Type B pancreatic cell (in vitro differentiated cells): ENCODE results near the gene NANOS2. TPM values are rescaled to one million over a fixed set of nuclear protein-coding genes. Genes with fewer than 3 reads are reported as not detected.
A peak's percentile ranks its signal among the peaks of the same experiment; 100 is the strongest.

Experiments
- DNase-seq: peaks from one replicate; pipeline ENCODE4 v3.0.0; 2021; ENCODE audit warnings: mixed read lengths; ENCODE audit not compliant: unreplicated experiment; ENCODE audit errors: extremely low spot score
- H3K27ac Mint-ChIP-seq: 2 replicates; pipeline ENCODE4 v1.8.0; 2021; ENCODE audit warnings: mild to moderate bottlenecking, mixed read lengths
- H3K27me3 Mint-ChIP-seq: 2 replicates; pipeline ENCODE4 v1.8.0; 2021; ENCODE audit warnings: mixed read lengths
- H3K36me3 Mint-ChIP-seq: 2 replicates; pipeline ENCODE4 v1.8.0; 2021; ENCODE audit warnings: mixed read lengths
- H3K4me1 Mint-ChIP-seq: one replicate; pipeline ENCODE4 v1.8.0; 2021; ENCODE audit warnings: mixed read lengths; ENCODE audit not compliant: unreplicated experiment
- H3K4me3 Mint-ChIP-seq: 2 replicates; pipeline ENCODE4 v1.8.0; 2021; ENCODE audit warnings: mild to moderate bottlenecking, mixed read lengths
- H3K9me3 Mint-ChIP-seq: 2 replicates; pipeline ENCODE4 v1.8.0; 2021; ENCODE audit warnings: mixed read lengths
- total RNA-seq: library from RNA; stranded (reverse); gene quantifications from 2 replicates; pipeline ENCODE4 v1.2.1, GENCODE V29; 2021; ENCODE audit warnings: low replicate concordance
- TF ChIP-seq, protein P1 (sequence below): fragments of 200-600 bp; sonication (generic); conservative IDR thresholded peaks from 2 replicates; pipeline ENCODE4 v1.5.0; 2021; ENCODE audit warnings: antibody characterized with exemption, mild to moderate bottlenecking

NANOS2 gene
- total RNA-seq, 1 donor from 2014 or later, result not detected

DNA sequence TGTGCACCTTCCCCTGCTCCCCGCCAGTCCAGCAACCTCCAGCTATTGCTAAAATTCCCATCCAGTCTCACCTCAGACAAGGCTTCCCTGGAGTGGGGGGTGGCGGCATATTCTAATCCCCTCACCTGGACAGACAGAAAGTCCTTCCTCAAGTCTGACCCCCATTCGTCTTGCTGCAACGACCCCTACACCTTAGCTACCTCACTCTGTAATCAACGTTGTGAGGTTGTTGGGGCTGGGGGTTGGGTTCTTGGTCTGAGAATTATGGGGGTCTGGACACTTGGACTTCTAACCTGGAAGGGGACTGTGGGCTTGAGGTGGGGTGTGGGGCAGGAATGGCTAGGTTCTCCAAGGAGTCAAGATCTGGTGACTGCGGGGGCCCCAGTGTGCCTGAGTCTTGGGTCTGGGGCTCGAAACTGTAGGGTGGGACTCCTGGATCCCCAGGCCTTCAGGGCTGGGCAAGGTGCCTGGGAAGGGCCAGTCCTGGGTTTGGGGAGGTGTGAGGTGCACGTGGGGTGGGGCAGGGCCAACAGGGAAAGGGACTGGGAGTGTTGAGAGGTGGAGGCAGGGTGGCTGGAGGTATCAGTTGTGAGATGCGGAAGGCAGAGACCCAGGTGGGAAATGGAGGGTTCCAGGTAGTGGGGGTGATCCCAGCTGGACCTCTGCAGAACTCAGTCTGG lies 49.2 kb downstream of the NANOS2 start:
- H3K9me3 Mint-ChIP-seq, result no peaks in the 10 kb centered on the region
- no peak overlapping the region for H3K27ac Mint-ChIP-seq
- DNase-seq, result no peak
- no peaks in the 10 kb centered on the region for H3K36me3 Mint-ChIP-seq
- H3K4me3 Mint-ChIP-seq, result peak overlapping the region; percentile 84
- H3K27me3 Mint-ChIP-seq, result peaks cover 54% of the 10 kb centered on the region
- peaks cover 8% of the 10 kb centered on the region for H3K4me1 Mint-ChIP-seq
- TF ChIP-seq, protein P1, sequence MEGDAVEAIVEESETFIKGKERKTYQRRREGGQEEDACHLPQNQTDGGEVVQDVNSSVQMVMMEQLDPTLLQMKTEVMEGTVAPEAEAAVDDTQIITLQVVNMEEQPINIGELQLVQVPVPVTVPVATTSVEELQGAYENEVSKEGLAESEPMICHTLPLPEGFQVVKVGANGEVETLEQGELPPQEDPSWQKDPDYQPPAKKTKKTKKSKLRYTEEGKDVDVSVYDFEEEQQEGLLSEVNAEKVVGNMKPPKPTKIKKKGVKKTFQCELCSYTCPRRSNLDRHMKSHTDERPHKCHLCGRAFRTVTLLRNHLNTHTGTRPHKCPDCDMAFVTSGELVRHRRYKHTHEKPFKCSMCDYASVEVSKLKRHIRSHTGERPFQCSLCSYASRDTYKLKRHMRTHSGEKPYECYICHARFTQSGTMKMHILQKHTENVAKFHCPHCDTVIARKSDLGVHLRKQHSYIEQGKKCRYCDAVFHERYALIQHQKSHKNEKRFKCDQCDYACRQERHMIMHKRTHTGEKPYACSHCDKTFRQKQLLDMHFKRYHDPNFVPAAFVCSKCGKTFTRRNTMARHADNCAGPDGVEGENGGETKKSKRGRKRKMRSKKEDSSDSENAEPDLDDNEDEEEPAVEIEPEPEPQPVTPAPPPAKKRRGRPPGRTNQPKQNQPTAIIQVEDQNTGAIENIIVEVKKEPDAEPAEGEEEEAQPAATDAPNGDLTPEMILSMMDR, result no peak

DNA sequence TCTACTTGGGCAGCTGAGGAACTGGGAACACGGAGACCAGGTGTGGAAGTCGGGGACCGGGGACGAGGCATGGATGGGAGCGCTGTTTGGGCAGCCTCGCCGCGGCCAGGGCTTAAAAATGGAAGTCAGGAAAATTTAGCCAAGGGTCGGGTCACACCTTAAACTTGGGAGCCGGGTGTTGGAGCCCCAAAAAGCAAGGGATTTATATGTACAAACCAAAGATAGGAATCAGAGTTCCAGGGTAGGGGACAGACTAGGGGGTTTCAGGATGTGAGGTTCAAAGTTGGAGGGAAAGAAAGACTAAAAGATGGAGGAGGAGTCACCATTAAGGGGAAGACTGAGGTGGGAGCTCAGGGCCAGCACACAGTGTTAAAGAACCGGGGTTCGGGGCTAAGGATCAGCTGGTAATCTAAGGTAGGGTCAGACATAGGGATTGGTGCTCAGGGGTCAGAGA lies 49.9 kb downstream of the NANOS2 start:
- no peak for DNase-seq
- no peaks in the 10 kb centered on the region for H3K9me3 Mint-ChIP-seq
- TF ChIP-seq, protein P1, result no peak
- H3K4me3 Mint-ChIP-seq, result peak overlapping the region; percentile 84
- peak overlapping the region; percentile 59 for H3K27ac Mint-ChIP-seq
- H3K36me3 Mint-ChIP-seq, result no peaks in the 10 kb centered on the region
- peaks cover 54% of the 10 kb centered on the region for H3K27me3 Mint-ChIP-seq
- peaks cover 8% of the 10 kb centered on the region for H3K4me1 Mint-ChIP-seq

DNA sequence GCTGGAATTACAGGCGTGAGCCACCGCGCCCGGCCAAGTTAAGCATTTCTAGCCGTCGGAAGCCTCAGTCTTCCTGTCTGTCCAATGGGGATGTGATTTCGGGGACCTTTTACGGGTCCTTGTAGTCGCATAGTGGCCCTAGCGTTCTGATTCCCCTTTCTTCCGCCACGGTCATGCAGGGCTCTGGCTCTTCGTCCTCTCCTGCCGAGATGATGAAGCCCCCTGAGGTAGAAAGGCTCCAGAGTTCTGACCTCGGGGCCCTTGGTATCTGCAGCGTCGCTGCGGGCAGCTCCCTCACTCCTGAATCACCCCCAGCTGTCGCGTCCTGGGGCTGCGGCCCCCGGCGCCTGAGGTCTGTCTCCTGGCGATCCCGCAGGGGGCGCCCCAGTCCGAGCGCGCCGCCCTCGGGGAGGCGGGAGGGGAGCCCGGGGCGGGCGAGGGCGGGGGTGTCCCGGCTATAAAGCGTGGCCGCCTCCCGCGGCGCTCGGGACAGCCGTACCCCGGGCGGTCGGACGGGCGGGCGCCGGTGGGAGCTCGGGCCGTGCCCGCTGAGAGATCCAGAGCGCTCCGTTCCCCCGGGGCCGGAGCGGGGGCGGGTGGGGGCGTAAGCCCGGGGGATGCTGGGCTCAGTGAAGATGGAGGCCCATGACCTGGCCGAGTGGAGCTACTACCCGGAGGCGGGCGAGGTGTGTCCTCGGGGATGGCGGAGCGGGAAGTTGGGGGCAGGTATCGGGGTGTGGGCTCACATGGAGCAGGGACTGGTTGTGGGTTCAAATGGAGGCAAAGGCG lies 50.5 kb downstream of the NANOS2 start, which contains the start of gene FOXA3:
TSS of gene FOXA3 (plus strand) at position 487 of the 789 bp plus-strand sequence. CDS start at position 618, 131 bp downstream.
- TF ChIP-seq, protein P1, result peak; percentile 70
- DNase-seq, result peak; percentile 73
- H3K9me3 Mint-ChIP-seq, result no peaks in the 10 kb centered on the region
- H3K27me3 Mint-ChIP-seq, result peaks cover 54% of the 10 kb centered on the region
- H3K36me3 Mint-ChIP-seq, result no peaks in the 10 kb centered on the region
- H3K4me1 Mint-ChIP-seq, result peaks cover 8% of the 10 kb centered on the region
- H3K27ac Mint-ChIP-seq, result peak within 1 kb of the TSS; percentile 93
- H3K4me3 Mint-ChIP-seq, result peak within 1 kb of the TSS; percentile 97

DNA sequence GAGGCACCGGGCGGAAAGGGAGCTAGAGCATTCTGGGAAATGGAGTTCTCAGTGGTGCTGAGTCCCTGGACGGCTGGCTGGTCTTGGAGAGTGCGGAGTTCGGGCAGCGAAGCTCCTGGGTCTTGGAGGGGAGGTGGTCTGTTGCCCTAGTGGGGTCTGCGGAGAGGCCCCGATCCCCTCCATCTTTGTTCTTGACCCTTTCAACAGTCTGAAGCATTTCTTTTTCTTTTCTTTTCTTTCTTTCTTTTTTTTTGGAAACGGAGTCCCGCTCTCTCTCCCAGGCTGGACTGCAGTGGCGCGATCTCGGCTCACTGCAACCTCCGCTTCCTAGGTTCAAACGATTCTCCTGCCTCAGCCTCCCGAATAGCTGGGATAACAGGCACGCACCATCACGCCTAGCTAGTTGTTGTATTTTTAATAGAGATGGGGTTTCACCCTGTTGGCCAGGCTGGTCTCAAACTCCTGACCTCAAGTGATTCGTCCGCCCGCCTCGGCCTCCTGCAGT lies 51.2 kb downstream of the NANOS2 start:
- Mint-ChIP-seq H3K9me3 (no peaks in the 10 kb centered on the region), H3K27me3 (peaks cover 54% of the 10 kb centered on the region), H3K27ac (peak overlapping the region; percentile 93), H3K4me1 (peaks cover 8% of the 10 kb centered on the region), H3K4me3 (peak overlapping the region; percentile 97), H3K36me3 (no peaks in the 10 kb centered on the region)
- DNase-seq, result no peak
- TF ChIP-seq, protein P1, result no peak

Other genes with a start within 250 kb of the NANOS2 start
- gene GIPR, start 246.6 kb downstream of the NANOS2 start, total RNA-seq, result 8.0 and 9.1 TPM in 2 replicates
- gene SNRPD2, start 222.8 kb downstream of the NANOS2 start, total RNA-seq, result 397 and 471 TPM in 2 replicates
- 8.2 and 9.4 TPM in 2 replicates for gene QPCTL, start 222.1 kb downstream of the NANOS2 start, total RNA-seq
- 27.8 and 37.5 TPM in 2 replicates for gene FBXO46, start 183.9 kb downstream of the NANOS2 start, total RNA-seq
- not detected in 2 replicates for gene MEIOSIN, start 181.3 kb downstream of the NANOS2 start, total RNA-seq
- 19.7 and 38.0 TPM in 2 replicates for gene SIX5, start 145.5 kb downstream of the NANOS2 start, total RNA-seq
- 42.5 and 97.7 TPM in 2 replicates for gene DMPK, start 132.3 kb downstream of the NANOS2 start, total RNA-seq
- 56.3 and 94.0 TPM in 2 replicates for gene DMWD, start 121.9 kb downstream of the NANOS2 start, total RNA-seq
- gene RSPH6A, start 99.5 kb downstream of the NANOS2 start, total RNA-seq, result 0.19 and 0.26 TPM in 2 replicates
- 66.7 and 93.0 TPM in 2 replicates for gene SYMPK, start 51.6 kb downstream of the NANOS2 start, total RNA-seq
- 3.3 and 5.0 TPM in 2 replicates for gene FOXA3, start 50.5 kb downstream of the NANOS2 start, total RNA-seq
- gene IRF2BP1, start 28.6 kb downstream of the NANOS2 start, total RNA-seq, result 25.5 and 32.2 TPM in 2 replicates
- gene MYPOP, start 12.2 kb downstream of the NANOS2 start, total RNA-seq, result 8.0 and 8.5 TPM in 2 replicates
- 0.17 and 5.0 TPM in 2 replicates for gene NOVA2, start 59.1 kb upstream of the NANOS2 start, total RNA-seq
- 16.9 and 19.4 TPM in 2 replicates for gene CCDC61, start 80.7 kb upstream of the NANOS2 start, total RNA-seq
- not detected in 2 replicates for gene PGLYRP1, start 108.3 kb upstream of the NANOS2 start, total RNA-seq
- gene IGFL4, start 126.2 kb upstream of the NANOS2 start, total RNA-seq, result 1.3 and 3.3 TPM in 2 replicates
- gene IGFL3, start 209.9 kb upstream of the NANOS2 start, total RNA-seq, result not detected in 2 replicates
- gene IGFL2, start 233.5 kb upstream of the NANOS2 start, total RNA-seq, result 104 and 441 TPM in 2 replicates